Neuronal stem cell (in vitro differentiated cells): Measurements from ENCODE around the gene EMID1.

ENCODE experiments used
- DNase-seq: peaks from one replicate; pipeline ENCODE4 v3.0.0-alpha.2; 2013; ENCODE audit warnings: low spot score
- H2AFZ ChIP-seq: one replicate; pipeline ENCODE4 v1.6.1; 2013; ENCODE audit warnings: mild to moderate bottlenecking, low read length, inconsistent platforms
- H2AK5ac ChIP-seq: 2 replicates; pipeline ENCODE4 v1.6.1; 2013; ENCODE audit warnings: low read depth, mild to moderate bottlenecking, inconsistent platforms, low read length, moderate library complexity, mixed read lengths
- H2BK120ac ChIP-seq: 2 replicates; pipeline ENCODE4 v1.6.1; 2013; ENCODE audit warnings: low read depth, mild to moderate bottlenecking, inconsistent platforms, low read length, moderate library complexity, mixed read lengths
- H2BK12ac ChIP-seq: one replicate; pipeline ENCODE4 v1.6.1; 2013; ENCODE audit warnings: low read length, inconsistent platforms
- H2BK15ac ChIP-seq: 2 replicates; pipeline ENCODE4 v1.6.1; 2013; ENCODE audit warnings: mild to moderate bottlenecking, low read length, inconsistent platforms, mixed read lengths
- H2BK5ac ChIP-seq: one replicate; pipeline ENCODE4 v1.6.1; 2013; ENCODE audit warnings: inconsistent platforms, mild to moderate bottlenecking, low read length, moderate library complexity
- H3K14ac ChIP-seq: one replicate; pipeline ENCODE4 v1.6.1; 2013; ENCODE audit warnings: low read length, inconsistent platforms
- H3K18ac ChIP-seq: 2 replicates; pipeline ENCODE4 v1.6.1; 2013; ENCODE audit warnings: low read length, inconsistent platforms
- H3K23ac ChIP-seq: 2 replicates; pipeline ENCODE4 v1.6.1; 2013; ENCODE audit warnings: low read depth, mild to moderate bottlenecking, mixed read lengths, low read length, inconsistent platforms; ENCODE audit not compliant: poor library complexity
- H3K27ac ChIP-seq: replicated peaks from 3 replicates; pipeline ENCODE4 v1.5.1; 2013; ENCODE audit warnings: low read length, inconsistent platforms
- H3K27me3 ChIP-seq, 3 experiments: 2 replicates each; pipeline ENCODE4 v1.6.1; 2013; ENCODE audit warnings: low read length in 3 of 3, mild to moderate bottlenecking in 2 of 3, inconsistent platforms in 1 of 3, low read depth in 1 of 3, mixed read lengths in 1 of 3, moderate library complexity in 1 of 3; ENCODE audit not compliant: control insufficient read depth in 3 of 3, insufficient read depth in 3 of 3
- H3K36me3 ChIP-seq, 2 donors: replicated peaks in 1 of 2; 2 replicates each; pipeline ENCODE4 v1.6.1; 2013; ENCODE audit warnings: low read length in 2 of 2; ENCODE audit not compliant: control insufficient read depth in 2 of 2, insufficient read depth in 2 of 2
- H3K4ac ChIP-seq: 2 replicates; pipeline ENCODE4 v1.6.1; 2013; ENCODE audit warnings: inconsistent platforms, mild to moderate bottlenecking, low read length, moderate library complexity
- H3K4me1 ChIP-seq, 2 donors: 1 replicate in 1 of 2; 2 replicates in 1 of 2; pipeline ENCODE4 v1.6.1; 2013; ENCODE audit warnings: low read length in 2 of 2, low read depth in 1 of 2; ENCODE audit not compliant: control insufficient read depth in 2 of 2, insufficient read depth in 1 of 2
- H3K4me2 ChIP-seq: one replicate; pipeline ENCODE4 v1.6.1; 2013; ENCODE audit warnings: mild to moderate bottlenecking, low read length, inconsistent platforms; ENCODE audit not compliant: insufficient read depth, poor library complexity, severe bottlenecking
- H3K4me3 ChIP-seq, 2 donors: 2 replicates each; pipeline ENCODE4 v1.5.1; 2013; ENCODE audit warnings: low read length in 2 of 2, mild to moderate bottlenecking in 2 of 2, inconsistent platforms in 1 of 2, moderate library complexity in 1 of 2
- H3K79me1 ChIP-seq: one replicate; pipeline ENCODE4 v1.6.1; 2013; ENCODE audit warnings: low read depth, mild to moderate bottlenecking, inconsistent platforms, low read length, moderate library complexity
- H3K9ac ChIP-seq: one replicate; pipeline ENCODE4 v1.6.1; 2013; ENCODE audit warnings: mild to moderate bottlenecking, low read depth, low read length, inconsistent platforms; ENCODE audit not compliant: poor library complexity
- H3K9me3 ChIP-seq, 2 donors: replicated peaks in 1 of 2; 2 replicates each; pipeline versions ENCODE3 to v1.6.1; 2013; ENCODE audit warnings: low read length in 2 of 2, mild to moderate bottlenecking in 2 of 2, inconsistent platforms in 1 of 2, low read depth in 1 of 2, mixed read lengths in 1 of 2, moderate library complexity in 1 of 2; ENCODE audit not compliant: control insufficient read depth in 2 of 2, insufficient read depth in 1 of 2
- H4K8ac ChIP-seq: one replicate; pipeline ENCODE4 v1.6.1; 2013; ENCODE audit warnings: low read depth, mild to moderate bottlenecking, inconsistent platforms, low read length, moderate library complexity
- H4K91ac ChIP-seq: one replicate; pipeline ENCODE4 v1.6.1; 2013; ENCODE audit warnings: low read length, low read depth, mild to moderate bottlenecking, inconsistent platforms; ENCODE audit not compliant: poor library complexity
- WGBS, 2 donors: extraction: QIAGEN DNeasy Blood & Tissue Kit; methylation state at CpG; one replicate each; pipeline ENCODE4 v1.1.7; 2013; ENCODE audit warnings: missing lambda C conversion rate in 2 of 2, mixed read lengths in 1 of 2; ENCODE audit not compliant: insufficient read length in 2 of 2, insufficient replicate concordance in 1 of 2; ENCODE audit errors: extremely low coverage in 2 of 2; 5-methylcytosine and 5-hydroxymethylcytosine counted together

The EMID1 gene

GRCh38 chr22:29260031-29260560, 54.4 kb downstream of the EMID1 start:
- DNase-seq = no peak
- Histone ChIP-seq H3K4me2 (no peak overlapping the region), H3K4me3 (peak overlapping the region in 1 of 2 donors; percentile 14), H3K27ac (no peak overlapping the region), H2BK120ac (peak overlapping the region; percentile 41), H2BK15ac (no peak overlapping the region), H3K36me3 (peaks cover 27 to 59% of the 10 kb centered on the region in 2 donors), H2BK12ac (no peak overlapping the region), H3K4ac (no peak overlapping the region), H3K27me3 (no peaks in the 10 kb centered on the region), H3K18ac (peak overlapping the region; percentile 44), H2BK5ac (peak overlapping the region; percentile 53), H2AFZ (no peak overlapping the region), H3K9ac (peak overlapping the region; percentile 60), H2AK5ac (no peak overlapping the region), H4K8ac (no peak overlapping the region), H3K4me1 (peaks cover 0 to 2% of the 10 kb centered on the region in 2 donors), H3K9me3 (no peaks in the 10 kb centered on the region), H3K14ac (no peak overlapping the region), H4K91ac (peak overlapping the region; percentile 30), H3K23ac (peak overlapping the region; percentile 80), H3K79me1 (peaks cover 3% of the 10 kb centered on the region)
- WGBS, 2 donors = no CpG with 5 or more reads among the region's 13 CpGs

GRCh38 chr22:29260601-29261315, 55.1 kb downstream of the EMID1 start:
- H4K91ac ChIP-seq = no peak overlapping the region
- no peak overlapping the region for H3K4me3 ChIP-seq
- peak overlapping the region; percentile 27 for H3K18ac ChIP-seq
- peak overlapping the region; percentile 53 for H2BK5ac ChIP-seq
- H2AK5ac ChIP-seq = no peak overlapping the region
- H3K4me1 ChIP-seq = peaks cover 0 to 2% of the 10 kb centered on the region in 2 donors
- H3K14ac ChIP-seq = no peak overlapping the region
- peaks cover 3% of the 10 kb centered on the region for H3K79me1 ChIP-seq
- H3K9ac ChIP-seq = peak overlapping the region; percentile 70
- H2BK12ac ChIP-seq = no peak overlapping the region
- no peak overlapping the region for H3K4ac ChIP-seq
- no CpG with 5 or more reads among the region's 17 CpGs for WGBS, 2 donors
- H3K27ac ChIP-seq = no peak overlapping the region
- no peak for DNase-seq
- no peak overlapping the region for H2AFZ ChIP-seq
- peaks cover 32 to 63% of the 10 kb centered on the region in 2 donors for H3K36me3 ChIP-seq
- no peaks in the 10 kb centered on the region for H3K27me3 ChIP-seq
- H2BK15ac ChIP-seq = no peak overlapping the region
- H3K23ac ChIP-seq = peak overlapping the region; percentile 95
- H3K9me3 ChIP-seq = no peaks in the 10 kb centered on the region
- H4K8ac ChIP-seq = no peak overlapping the region
- peak overlapping the region; percentile 41 for H2BK120ac ChIP-seq
- no peak overlapping the region for H3K4me2 ChIP-seq

- H3K4ac ChIP-seq = no peak overlapping the region
- no CpG with 5 or more reads among the region's 14 CpGs for WGBS, 2 donors
- H3K18ac ChIP-seq = peak overlapping the region; percentile 9
- no peak overlapping the region for H2AFZ ChIP-seq
- H4K91ac ChIP-seq = no peak overlapping the region
- peaks cover 20% of the 10 kb centered on the region for H3K79me1 ChIP-seq
- peak overlapping the region in 1 of 2 donors; percentile 25 for H3K4me3 ChIP-seq
- no peak overlapping the region for H2AK5ac ChIP-seq
- H2BK12ac ChIP-seq = no peak overlapping the region
- no peak overlapping the region for H3K4me2 ChIP-seq
- H3K27me3 ChIP-seq = no peaks in the 10 kb centered on the region
- no peak overlapping the region for H2BK15ac ChIP-seq
- H3K36me3 ChIP-seq = peaks cover 34 to 56% of the 10 kb centered on the region in 2 donors
- no peak overlapping the region for H3K27ac ChIP-seq
- no peak overlapping the region for H2BK120ac ChIP-seq
- no peak overlapping the region for H3K14ac ChIP-seq
- no peak overlapping the region for H2BK5ac ChIP-seq
- peaks cover 8 to 11% of the 10 kb centered on the region in 2 donors for H3K4me1 ChIP-seq
- H4K8ac ChIP-seq = peak overlapping the region; percentile 74
- H3K23ac ChIP-seq = peak overlapping the region; percentile 81
- no peaks in the 10 kb centered on the region for H3K9me3 ChIP-seq
- H3K9ac ChIP-seq = peak overlapping the region; percentile 51
- DNase-seq = no peak
Measured at GRCh38 chr22:29263791-29264276, 58.1 kb downstream of the EMID1 start.

GRCh38 chr22:29265305-29265704, 59.6 kb downstream of the EMID1 start:
- H4K8ac ChIP-seq = no peak overlapping the region
- H2BK5ac ChIP-seq = no peak overlapping the region
- H2BK15ac ChIP-seq = no peak overlapping the region
- H3K4ac ChIP-seq = no peak overlapping the region
- peaks cover 11 to 25% of the 10 kb centered on the region in 2 donors for H3K4me1 ChIP-seq
- no peak overlapping the region for H3K9ac ChIP-seq
- H3K27ac ChIP-seq = no peak overlapping the region
- no peak overlapping the region for H2BK12ac ChIP-seq
- no peak overlapping the region for H2AFZ ChIP-seq
- H3K4me3 ChIP-seq = no peak overlapping the region
- no peak overlapping the region for H4K91ac ChIP-seq
- peak overlapping the region; percentile 16 for H3K18ac ChIP-seq
- H3K36me3 ChIP-seq = peaks cover 24 to 55% of the 10 kb centered on the region in 2 donors
- H3K23ac ChIP-seq = no peak overlapping the region
- H2AK5ac ChIP-seq = no peak overlapping the region
- peaks cover 20% of the 10 kb centered on the region for H3K79me1 ChIP-seq
- no peak overlapping the region for H2BK120ac ChIP-seq
- no peaks in the 10 kb centered on the region for H3K9me3 ChIP-seq
- no peak overlapping the region for H3K14ac ChIP-seq
- no CpG with 5 or more reads among the region's 7 CpGs for WGBS, 2 donors
- H3K4me2 ChIP-seq = no peak overlapping the region
- no peaks in the 10 kb centered on the region for H3K27me3 ChIP-seq
- DNase-seq = no peak
